Small intestine (tissue), 7 donors: ENCODE data around the gene CRABP2. TPM values are rescaled to one million over a fixed set of nuclear protein-coding genes. Genes with fewer than 3 reads are reported as not detected.

Experiments
- DNase-seq, 2 donors: peaks; one replicate each; pipeline versions ENCODE4 v3.0.0 to v3.0.0-alpha.2; 2013
- FAIRE-seq: peaks from 2 replicates; lab custom pipeline; 2012; peaks lifted over from hg19 to GRCh38; lab: Jason Lieb, UNC
- H3K27ac ChIP-seq, 3 donors: one replicate each; pipeline ENCODE4 v1.5.1; 2013; ENCODE audit warnings: low read length in 2 of 3, mild to moderate bottlenecking in 2 of 3, control low read depth in 1 of 3, inconsistent platforms in 1 of 3, low read depth in 1 of 3, moderate library complexity in 1 of 3
- H3K27me3 ChIP-seq, 3 donors: one replicate each; pipeline ENCODE4 v1.6.1; 2013; ENCODE audit warnings: low read length in 3 of 3, inconsistent platforms in 1 of 3; ENCODE audit not compliant: control insufficient read depth in 3 of 3, insufficient read depth in 3 of 3
- H3K36me3 ChIP-seq, 3 donors: one replicate each; pipeline ENCODE4 v1.6.1; 2013; ENCODE audit warnings: low read length in 3 of 3, inconsistent platforms in 1 of 3, low read depth in 1 of 3, mild to moderate bottlenecking in 1 of 3, moderate library complexity in 1 of 3; ENCODE audit not compliant: control insufficient read depth in 3 of 3, insufficient read depth in 2 of 3
- H3K4me1 ChIP-seq, 3 donors: one replicate each; pipeline ENCODE4 v1.6.1; 2013; ENCODE audit warnings: low read length in 2 of 3, inconsistent platforms in 1 of 3, low read depth in 1 of 3, mild to moderate bottlenecking in 1 of 3, moderate library complexity in 1 of 3; ENCODE audit not compliant: control insufficient read depth in 3 of 3, insufficient read depth in 2 of 3
- H3K4me3 ChIP-seq, 3 donors: one replicate each; pipeline ENCODE4 v1.5.1; 2013; ENCODE audit warnings: low read length in 3 of 3, control low read depth in 1 of 3, inconsistent platforms in 1 of 3, low read depth in 1 of 3, mild to moderate bottlenecking in 1 of 3, moderate library complexity in 1 of 3
- H3K9me3 ChIP-seq, 2 donors: one replicate each; pipeline ENCODE4 v1.6.1; 2013; ENCODE audit warnings: low read depth in 1 of 2, low read length in 1 of 2; ENCODE audit not compliant: control insufficient read depth in 2 of 2, insufficient read depth in 1 of 2
- WGBS, 3 donors: extraction: QIAGEN DNeasy Blood & Tissue Kit; methylation state at CpG; one replicate each; pipeline ENCODE4 v1.1.7; 2013; 5-methylcytosine and 5-hydroxymethylcytosine counted together
- polyA plus RNA-seq, 4 donors: library from polyadenylated mRNA; stranded (reverse) in 3 of 4; unstranded in 1 of 4; fragments of 200-250 nt in 3 of 4; fragments of 120-200 nt in 1 of 4; gene quantifications; one replicate each; pipeline versions ENCODE4 v1.2.1 to v1.2.3, GENCODE V29; 2013
- donor health status: healthy with polysubstance abuse.
- donor health status: control.
- donor health status: control.
- donor health status: Bipolar disorder and iron deficiency.
- donor health status: healthy.

The CRABP2 gene
- polyA plus RNA-seq, 4 donors: 0.81 to 3.1 (median 1.4) TPM

DNA sequence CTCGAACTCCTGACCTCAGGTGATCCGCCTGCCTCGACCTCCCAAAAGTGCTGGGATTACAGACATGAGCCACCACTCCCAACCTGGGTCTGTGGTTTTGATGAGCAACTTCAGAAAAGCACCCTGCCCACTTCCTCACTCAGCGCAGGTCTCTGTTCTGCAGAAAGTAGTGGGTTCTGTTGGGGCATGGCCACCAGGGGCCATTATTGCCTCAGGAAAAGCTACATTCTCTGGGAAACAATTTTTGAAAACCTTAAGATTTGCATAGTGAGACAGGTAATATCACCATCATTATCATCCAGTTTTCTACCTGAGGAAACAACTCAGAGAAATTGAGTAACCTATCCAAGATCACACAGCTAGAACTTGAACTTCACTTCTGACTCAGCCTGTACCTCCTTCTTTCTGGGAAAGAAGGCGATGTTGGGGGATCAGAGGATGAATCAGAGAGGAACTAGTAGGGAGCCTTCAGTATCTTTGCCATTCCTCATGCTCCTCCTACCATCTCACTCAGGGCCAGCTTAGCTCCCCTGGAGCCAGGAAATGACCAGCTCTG is 21.1 kb downstream of the CRABP2 start:
- 58 to 73% (median 70%) methylated on average over 5 of the region's 5 CpGs for WGBS, 3 donors
- Histone ChIP-seq H3K9me3 (no peaks in the 10 kb centered on the region), H3K4me1 (peaks cover 0 to 8% (median 0%) of the 10 kb centered on the region in 3 donors), H3K27ac (no peak overlapping the region), H3K27me3 (peaks cover 0 to 5% (median 5%) of the 10 kb centered on the region in 3 donors), H3K4me3 (no peak overlapping the region), H3K36me3 (no peaks in the 10 kb centered on the region)
- no peak for DNase-seq
- no peak for FAIRE-seq

DNA sequence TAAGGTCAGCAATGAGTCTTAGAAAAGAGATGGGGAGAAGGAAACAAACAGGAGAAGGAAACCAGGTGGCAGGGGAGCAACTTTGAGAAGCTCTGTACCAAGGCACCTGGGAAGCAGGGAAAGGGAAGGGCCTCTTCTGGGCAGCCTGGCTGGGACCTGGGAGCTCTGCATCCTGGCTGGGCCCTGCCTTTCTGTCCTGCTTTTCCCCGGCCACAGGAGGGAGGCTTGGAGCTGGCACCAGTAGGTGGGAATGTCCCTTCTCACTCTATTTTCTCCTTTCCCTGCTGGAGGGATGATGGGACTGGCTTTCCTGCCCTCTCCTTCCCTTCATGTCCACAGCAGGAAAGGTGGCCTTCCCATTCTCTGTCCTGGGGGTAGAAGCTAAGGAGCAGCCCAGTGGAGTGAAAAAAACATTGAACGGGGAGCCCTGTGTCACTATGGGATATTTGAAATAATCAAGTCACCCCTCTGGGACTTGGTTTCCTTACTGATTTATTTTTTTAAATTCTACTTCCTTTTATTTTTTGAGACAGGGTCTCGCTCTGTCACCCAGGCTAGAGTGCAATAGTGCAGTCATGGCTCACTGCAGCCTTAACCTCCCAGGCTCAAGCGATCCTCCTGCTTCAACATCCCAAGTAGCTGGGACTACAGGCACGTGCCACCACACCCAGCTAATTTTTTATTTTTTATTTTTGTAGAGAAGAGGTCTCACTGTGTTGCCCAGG is 23.1 kb downstream of the CRABP2 start:
- 62 to 78% (median 67%) methylated on average over 5 of the region's 5 CpGs for WGBS, 3 donors
- H3K9me3 ChIP-seq: no peaks in the 10 kb centered on the region
- H3K36me3 ChIP-seq: no peaks in the 10 kb centered on the region
- DNase-seq: no peak
- H3K4me3 ChIP-seq: no peak overlapping the region
- H3K27me3 ChIP-seq: peaks cover 0 to 23% (median 8%) of the 10 kb centered on the region in 3 donors
- no peak for FAIRE-seq
- H3K27ac ChIP-seq: no peak overlapping the region
- H3K4me1 ChIP-seq: peaks cover 0 to 14% (median 0%) of the 10 kb centered on the region in 3 donors

DNA sequence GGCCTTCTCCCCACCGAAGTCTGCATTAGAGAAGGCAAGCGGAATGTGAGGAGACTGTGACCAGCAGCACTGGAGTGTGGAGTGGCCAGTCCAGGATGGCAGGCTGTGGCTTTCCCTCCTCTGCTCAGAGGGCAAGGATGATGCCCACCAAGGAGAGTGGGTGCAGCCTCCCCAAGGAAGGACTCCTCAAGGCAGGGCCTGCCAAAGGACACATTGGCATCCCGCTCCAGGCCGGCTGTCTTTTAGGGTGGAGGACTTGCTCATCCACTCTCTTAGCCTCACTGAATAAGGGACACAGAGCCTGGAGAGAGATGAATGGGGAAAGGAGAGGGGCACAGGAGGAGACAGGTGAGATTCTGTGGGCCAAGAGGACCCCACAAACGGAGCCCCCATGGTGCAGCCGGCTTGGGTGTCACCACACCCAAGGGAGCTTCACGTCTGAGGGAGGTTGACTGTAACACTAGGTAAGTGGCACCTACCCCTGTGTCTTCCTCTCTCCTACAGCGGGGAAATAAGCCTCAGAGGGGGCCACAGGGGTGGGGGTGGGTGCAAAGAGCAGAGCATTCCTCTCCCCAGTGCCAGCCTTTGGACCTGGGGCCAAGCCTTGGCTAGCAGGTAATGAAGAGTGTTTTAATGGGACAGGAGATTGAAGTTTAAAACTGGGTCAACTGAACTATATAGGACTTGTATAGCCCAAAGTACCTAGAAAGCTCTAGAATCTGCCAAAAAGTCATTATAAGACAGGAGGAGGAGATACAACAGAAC is 24.0 kb downstream of the CRABP2 start:
- Histone ChIP-seq H3K27ac (no peak overlapping the region), H3K4me1 (peaks cover 0 to 19% (median 0%) of the 10 kb centered on the region in 3 donors), H3K4me3 (no peak overlapping the region), H3K9me3 (no peaks in the 10 kb centered on the region), H3K36me3 (no peaks in the 10 kb centered on the region), H3K27me3 (peaks cover 6 to 30% (median 12%) of the 10 kb centered on the region in 3 donors)
- WGBS, 3 donors: 61 to 82% (median 71%) methylated on average over 8 of the region's 8 CpGs
- FAIRE-seq (no peak), DNase-seq (peak in 1 of 2 donors; percentile 60)

DNA sequence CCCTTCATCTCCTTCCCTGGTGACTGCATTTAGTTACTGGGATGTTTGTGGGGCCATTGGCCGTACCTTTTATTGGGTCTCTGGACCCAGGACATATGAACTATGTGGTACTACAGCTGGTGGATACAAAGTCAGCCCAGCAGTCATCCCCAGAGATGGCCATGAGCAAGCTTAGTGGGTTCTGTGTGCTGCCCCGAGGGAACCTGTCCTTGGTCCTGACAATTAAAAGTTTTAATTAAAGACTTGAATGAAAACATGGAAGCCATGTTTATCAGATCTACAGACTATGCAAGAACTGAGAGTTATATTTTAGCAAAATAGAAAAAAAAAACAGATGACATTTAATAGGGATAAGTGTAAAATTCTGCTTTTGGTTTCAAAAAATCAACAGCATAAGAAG is 25.3 kb downstream of the CRABP2 start:
- DNase-seq: no peak
- H3K27ac ChIP-seq: no peak overlapping the region
- WGBS, 3 donors: 39 to 61% (median 58%) methylated on average over 2 of the region's 2 CpGs
- peaks cover 7 to 44% (median 13%) of the 10 kb centered on the region in 3 donors for H3K27me3 ChIP-seq
- no peaks in the 10 kb centered on the region for H3K36me3 ChIP-seq
- FAIRE-seq: no peak
- H3K4me1 ChIP-seq: peaks cover 0 to 19% (median 0%) of the 10 kb centered on the region in 3 donors
- H3K9me3 ChIP-seq: no peaks in the 10 kb centered on the region
- H3K4me3 ChIP-seq: no peak overlapping the region

DNA sequence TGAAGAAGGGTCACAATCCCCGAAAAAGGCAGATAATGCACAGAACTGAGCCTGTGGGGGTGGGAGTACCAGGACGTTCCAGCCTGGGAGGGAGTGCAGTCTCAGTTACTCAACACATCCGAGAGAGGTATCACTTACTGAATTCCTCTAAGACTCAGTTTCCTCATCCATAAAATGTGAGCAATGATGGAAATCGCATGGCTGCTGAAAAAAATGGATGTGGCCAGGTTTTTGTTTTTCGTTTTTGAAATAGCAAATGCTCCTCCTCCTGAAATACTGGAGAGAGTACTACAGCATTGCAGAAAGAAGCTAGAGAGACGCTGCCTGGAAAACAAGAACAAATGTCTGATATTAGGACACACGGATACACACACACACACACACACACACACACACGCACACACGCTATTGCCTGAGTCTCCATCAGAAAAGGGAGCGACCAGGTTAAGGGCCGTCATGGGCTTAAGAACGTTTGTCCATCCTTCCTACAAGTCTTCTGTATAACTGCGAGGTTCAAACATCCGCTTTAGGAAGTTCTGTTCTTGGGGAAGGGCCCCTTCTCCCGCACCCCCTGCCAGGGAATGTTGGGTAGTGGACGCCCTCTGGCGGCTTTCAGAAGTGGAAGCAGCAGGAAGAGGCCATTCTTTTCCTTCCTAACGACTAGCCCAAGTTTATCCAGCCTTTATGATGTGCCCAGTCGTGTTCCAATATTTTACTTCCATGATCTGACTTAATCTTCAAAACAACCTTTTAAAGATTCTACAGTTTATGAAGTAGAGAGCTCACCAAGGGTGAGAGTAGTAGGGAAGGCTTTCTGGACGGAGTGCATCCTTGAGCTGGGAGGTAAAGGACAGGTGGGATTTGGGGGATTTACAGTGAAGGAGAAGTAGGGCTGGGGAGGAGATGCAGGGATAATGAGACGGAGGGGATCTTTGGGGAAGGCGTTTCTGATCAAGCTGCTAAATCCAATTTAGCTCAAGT is 27.5 kb downstream of the CRABP2 start:
- DNase-seq (peak; percentile 58 to 84), FAIRE-seq (no peak)
- Histone ChIP-seq H3K4me1 (peaks cover 0 to 37% (median 4%) of the 10 kb centered on the region in 3 donors), H3K4me3 (peak overlapping the region in 1 of 3 donors; percentile 53), H3K27ac (peak overlapping the region in 2 of 3 donors; percentile 35 to 64), H3K27me3 (peaks cover 7 to 42% (median 13%) of the 10 kb centered on the region in 3 donors), H3K36me3 (peaks cover 0 to 14% (median 0%) of the 10 kb centered on the region in 3 donors), H3K9me3 (no peaks in the 10 kb centered on the region)
- WGBS, 3 donors: 2 to 4% (median 3%) methylated on average over 22 of the region's 22 CpGs

DNA sequence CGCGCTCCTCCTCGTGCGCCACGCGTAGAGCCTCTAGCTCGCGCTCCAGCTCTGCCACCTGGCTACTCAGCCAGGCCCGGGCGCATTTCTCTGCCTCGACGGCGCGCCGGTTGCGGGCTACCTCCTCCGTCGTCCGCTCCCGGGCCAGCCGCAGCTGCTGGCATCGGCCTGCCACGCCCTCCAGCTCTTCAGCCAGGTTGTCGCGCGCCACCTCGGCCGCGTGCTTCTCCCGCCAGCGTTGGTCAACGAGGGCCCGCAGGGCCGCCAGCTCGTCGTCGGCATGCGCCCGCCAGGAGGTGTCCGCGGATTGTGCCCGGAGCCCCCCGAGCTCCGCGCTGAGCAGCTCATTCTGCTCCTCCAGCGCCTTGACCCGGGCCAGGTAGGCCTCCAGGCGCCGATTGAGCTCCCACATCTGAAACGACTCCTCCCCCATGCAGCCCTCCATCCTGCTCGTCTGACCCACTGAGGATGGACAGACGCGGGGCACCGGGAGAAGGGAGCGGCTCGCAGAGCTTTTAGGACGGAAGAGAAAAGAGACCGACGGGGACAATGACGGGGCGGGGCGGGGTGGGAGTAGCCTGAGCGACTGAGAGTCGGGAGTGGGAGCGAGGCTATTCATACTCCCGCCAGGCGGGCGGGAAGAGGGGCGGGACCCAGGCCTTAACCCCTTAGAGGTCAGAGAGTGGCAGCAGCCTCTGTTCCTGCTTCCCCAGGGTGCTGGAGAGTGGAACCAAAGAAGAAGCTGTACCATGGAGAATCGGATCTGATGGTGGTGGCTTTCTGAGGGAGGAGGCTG is 28.4 kb downstream of the CRABP2 start, which contains the start of gene NES:
TSS of gene NES (minus strand) at position 588 of the 796 bp plus-strand sequence. CDS start at position 445, 143 bp downstream.
- DNase-seq: peak in 1 of 2 donors; percentile 66
- H3K27me3 ChIP-seq: peaks cover 7 to 42% (median 11%) of the 10 kb centered on the region in 3 donors
- H3K4me3 ChIP-seq: peak within 1 kb of the TSS in 2 of 3 donors; percentile 21 to 53
- FAIRE-seq: no peak
- H3K4me1 ChIP-seq: peaks cover 0 to 37% (median 4%) of the 10 kb centered on the region in 3 donors
- no peaks in the 10 kb centered on the region for H3K9me3 ChIP-seq
- peak within 1 kb of the TSS in 2 of 3 donors; percentile 39 to 64 for H3K27ac ChIP-seq
- peaks cover 0 to 19% (median 0%) of the 10 kb centered on the region in 3 donors for H3K36me3 ChIP-seq
- WGBS, 3 donors: 1 to 3% (median 2%) methylated on average over 51 to 70 of the region's 70 CpGs
